ENCODE measurements around the gene CRTC2.

DNA sequence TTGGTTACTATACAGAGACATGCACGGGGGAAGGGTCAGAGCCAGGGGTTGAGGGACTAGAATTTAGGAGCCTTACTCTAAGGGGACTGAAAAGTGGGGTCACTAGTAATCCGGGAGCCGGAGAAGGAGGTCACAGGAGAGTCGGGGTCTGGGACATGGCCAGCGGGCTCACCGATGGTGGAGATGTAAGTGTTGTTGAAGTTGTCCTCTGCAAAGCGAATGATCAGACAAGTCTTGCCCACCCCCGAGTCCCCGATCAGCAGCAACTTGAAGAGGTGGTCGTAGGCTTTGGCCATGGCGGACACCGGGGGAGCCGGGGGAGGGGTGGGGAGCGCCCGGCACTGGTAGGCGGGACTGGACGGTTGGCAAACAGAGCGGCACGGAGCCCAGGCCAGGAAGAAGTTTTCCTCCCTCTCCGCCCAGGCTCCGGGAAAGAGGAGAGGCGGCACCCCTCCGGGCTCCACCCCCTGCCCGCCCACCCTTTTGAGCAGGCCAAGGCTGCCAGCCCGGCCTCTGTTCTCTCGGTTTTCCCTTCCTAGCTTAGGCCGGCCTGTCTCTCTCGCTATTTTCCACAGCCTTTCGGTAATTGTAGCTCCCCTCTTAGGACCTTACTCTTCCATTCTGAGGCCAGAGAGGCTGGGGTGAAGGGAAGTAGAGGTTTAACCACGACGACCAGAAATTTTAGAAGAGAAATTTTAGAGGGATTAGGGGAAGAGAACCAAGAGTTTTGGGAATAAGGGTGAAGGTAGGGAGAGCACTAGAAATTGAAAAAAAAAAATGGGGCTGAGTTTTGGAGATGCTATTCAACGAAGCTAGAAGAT is 27.7 kb upstream of the CRTC2 start, which contains the start of gene RAB13:
- TF ChIP-seq, protein P1, sequence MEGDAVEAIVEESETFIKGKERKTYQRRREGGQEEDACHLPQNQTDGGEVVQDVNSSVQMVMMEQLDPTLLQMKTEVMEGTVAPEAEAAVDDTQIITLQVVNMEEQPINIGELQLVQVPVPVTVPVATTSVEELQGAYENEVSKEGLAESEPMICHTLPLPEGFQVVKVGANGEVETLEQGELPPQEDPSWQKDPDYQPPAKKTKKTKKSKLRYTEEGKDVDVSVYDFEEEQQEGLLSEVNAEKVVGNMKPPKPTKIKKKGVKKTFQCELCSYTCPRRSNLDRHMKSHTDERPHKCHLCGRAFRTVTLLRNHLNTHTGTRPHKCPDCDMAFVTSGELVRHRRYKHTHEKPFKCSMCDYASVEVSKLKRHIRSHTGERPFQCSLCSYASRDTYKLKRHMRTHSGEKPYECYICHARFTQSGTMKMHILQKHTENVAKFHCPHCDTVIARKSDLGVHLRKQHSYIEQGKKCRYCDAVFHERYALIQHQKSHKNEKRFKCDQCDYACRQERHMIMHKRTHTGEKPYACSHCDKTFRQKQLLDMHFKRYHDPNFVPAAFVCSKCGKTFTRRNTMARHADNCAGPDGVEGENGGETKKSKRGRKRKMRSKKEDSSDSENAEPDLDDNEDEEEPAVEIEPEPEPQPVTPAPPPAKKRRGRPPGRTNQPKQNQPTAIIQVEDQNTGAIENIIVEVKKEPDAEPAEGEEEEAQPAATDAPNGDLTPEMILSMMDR (IDR thresholded peaks at IDR 0.05 in 2 of 3, conservative IDR thresholded peaks at IDR 0.05 in 1 of 3; ENCODE audit: insufficient read depth in 2 of 3, low read depth in 1 of 3, low read length in 3 of 3), result no peak
- TF ChIP-seq NRF1 (conservative IDR thresholded peaks at IDR 0.05 in 1 of 2, IDR thresholded peaks at IDR 0.05 in 1 of 2) (no peak), RFX5 (IDR thresholded peaks at IDR 0.05; ENCODE audit: low read depth, low read length) (no peak), CHCHD3 (CRISPR knock-in tag; IDR thresholded peaks at IDR 0.05) (no peak), POLR2A (conservative IDR thresholded peaks at IDR 0.05) (no peak; the same call in 1 of the 2 replicates), POLR2AphosphoS5 (IDR thresholded peaks at IDR 0.05; ENCODE audit: control insufficient read depth, insufficient read depth, low read depth, low read length) (no peak)
- TF ChIP-seq, protein P2, sequence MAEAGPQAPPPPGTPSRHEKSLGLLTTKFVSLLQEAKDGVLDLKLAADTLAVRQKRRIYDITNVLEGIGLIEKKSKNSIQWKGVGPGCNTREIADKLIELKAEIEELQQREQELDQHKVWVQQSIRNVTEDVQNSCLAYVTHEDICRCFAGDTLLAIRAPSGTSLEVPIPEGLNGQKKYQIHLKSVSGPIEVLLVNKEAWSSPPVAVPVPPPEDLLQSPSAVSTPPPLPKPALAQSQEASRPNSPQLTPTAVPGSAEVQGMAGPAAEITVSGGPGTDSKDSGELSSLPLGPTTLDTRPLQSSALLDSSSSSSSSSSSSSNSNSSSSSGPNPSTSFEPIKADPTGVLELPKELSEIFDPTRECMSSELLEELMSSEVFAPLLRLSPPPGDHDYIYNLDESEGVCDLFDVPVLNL (CRISPR knock-in tag; IDR thresholded peaks at IDR 0.05; ENCODE audit: low read depth), result no peak
- TF ChIP-seq, protein P3, sequence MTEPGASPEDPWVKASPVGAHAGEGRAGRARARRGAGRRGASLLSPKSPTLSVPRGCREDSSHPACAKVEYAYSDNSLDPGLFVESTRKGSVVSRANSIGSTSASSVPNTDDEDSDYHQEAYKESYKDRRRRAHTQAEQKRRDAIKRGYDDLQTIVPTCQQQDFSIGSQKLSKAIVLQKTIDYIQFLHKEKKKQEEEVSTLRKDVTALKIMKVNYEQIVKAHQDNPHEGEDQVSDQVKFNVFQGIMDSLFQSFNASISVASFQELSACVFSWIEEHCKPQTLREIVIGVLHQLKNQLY (CRISPR knock-in tag; conservative IDR thresholded peaks at IDR 0.05), result no peak

Data from K562 (cell line).